H1 (cell line): ENCODE results near the gene SLC35E3. TPM values are rescaled to one million over a fixed set of nuclear protein-coding genes. Genes with fewer than 3 reads are reported as not detected.

ENCODE experiments used
- BRCA1 ChIP-seq: IDR thresholded peaks from 2 replicates; pipeline ENCODE4 v1.6.1; 2012; ENCODE audit warnings: low read depth, low read length, improper control_type of control experiment
- EZH2 ChIP-seq: fragments of 200-600 bp; sonication (generic); IDR thresholded peaks from 2 replicates; pipeline ENCODE4 v1.7.1; 2012; ENCODE audit warnings: low read depth, mild to moderate bottlenecking, moderate library complexity, low read length, inconsistent platforms; ENCODE audit not compliant: severe bottlenecking
- polyA plus RNA-seq, 7 experiments: library from polyadenylated mRNA; depleted of rRNA in 3 of 7; stranded (reverse) in 5 of 7; unstranded in 2 of 7; fragments of >200 nt in 5 of 7; fragments of 200-250 nt in 2 of 7; gene quantifications; 1 replicate in 5 of 7; 2 replicates in 1 of 7; 4 replicates in 1 of 7; pipeline versions ENCODE4 v1.2.1 to v1.2.3, GENCODE V29; 2011 to 2013; ENCODE audit warnings: missing spikeins in 2 of 7, mixed read lengths in 2 of 7
- total RNA-seq: library from RNA; stranded (reverse); fragmentation: NEBNext Ultra II Directional; extraction: Animal tissue kit (Norgen Biotek cat#: 25700); gene quantifications from 2 replicates; pipeline ENCODE4 v1.2.1, GENCODE V29; 2021
- TF ChIP-seq, protein P1 (sequence below): IDR thresholded peaks from 2 replicates; pipeline ENCODE4 v1.6.1; 2011; ENCODE audit warnings: low read depth, mild to moderate bottlenecking, low read length; ENCODE audit not compliant: insufficient read depth
- TF ChIP-seq, protein P2 (sequence below): IDR thresholded peaks from 2 replicates; pipeline ENCODE4 v1.6.1; 2011; ENCODE audit warnings: low read length, improper control_type of control experiment

SLC35E3 gene
- total and polyA plus RNA-seq, 2 of the 8 experiments (the other 6 are each of a cell fraction or from before 2014, with no cell fraction given) = 10.0 to 10.9 TPM

DNA sequence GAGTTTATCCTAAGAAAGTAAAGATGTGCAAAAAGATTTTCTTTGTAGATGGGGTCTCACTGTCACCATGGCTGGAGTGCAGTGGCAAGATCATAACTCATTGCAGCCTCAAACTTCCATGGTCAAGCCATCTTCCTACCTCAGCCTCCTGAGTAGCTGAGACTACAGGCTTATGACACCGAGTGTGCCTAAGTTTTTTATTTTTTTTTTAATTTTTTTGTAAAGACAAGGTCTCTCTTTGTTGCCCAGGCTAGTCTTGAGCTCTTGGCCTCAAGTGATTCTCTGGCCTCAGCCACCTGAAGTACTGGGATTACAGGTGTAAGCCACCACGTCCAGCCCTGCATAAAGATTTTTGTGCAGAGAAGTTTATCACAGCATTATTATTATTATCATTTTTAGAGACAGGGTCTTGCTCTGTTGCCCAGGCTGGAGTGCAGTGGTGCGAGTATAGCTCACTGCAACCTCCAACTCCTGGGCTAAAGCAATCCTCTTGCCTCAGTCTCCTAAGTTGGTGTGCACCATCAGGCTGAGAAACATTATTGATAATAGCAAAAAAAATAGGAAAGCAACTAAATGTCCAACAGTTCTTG lies 42.7 kb downstream of the SLC35E3 start (continued):
- TF ChIP-seq, protein P1, sequence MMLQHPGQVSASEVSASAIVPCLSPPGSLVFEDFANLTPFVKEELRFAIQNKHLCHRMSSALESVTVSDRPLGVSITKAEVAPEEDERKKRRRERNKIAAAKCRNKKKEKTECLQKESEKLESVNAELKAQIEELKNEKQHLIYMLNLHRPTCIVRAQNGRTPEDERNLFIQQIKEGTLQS = no peak
- TF ChIP-seq BRCA1 (no peak), EZH2 (no peak)
- TF ChIP-seq, protein P2, sequence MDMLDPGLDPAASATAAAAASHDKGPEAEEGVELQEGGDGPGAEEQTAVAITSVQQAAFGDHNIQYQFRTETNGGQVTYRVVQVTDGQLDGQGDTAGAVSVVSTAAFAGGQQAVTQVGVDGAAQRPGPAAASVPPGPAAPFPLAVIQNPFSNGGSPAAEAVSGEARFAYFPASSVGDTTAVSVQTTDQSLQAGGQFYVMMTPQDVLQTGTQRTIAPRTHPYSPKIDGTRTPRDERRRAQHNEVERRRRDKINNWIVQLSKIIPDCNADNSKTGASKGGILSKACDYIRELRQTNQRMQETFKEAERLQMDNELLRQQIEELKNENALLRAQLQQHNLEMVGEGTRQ = no peak
